Parathyroid adenoma (tissue), 2 donors: ENCODE results near the gene THAP2.

ENCODE experiments used
- H2AFZ ChIP-seq: fragments of 300-600 bp; sonication (generic); one replicate; pipeline ENCODE4 v1.7.0; 2017; ENCODE audit warnings: antibody characterized with exemption, mild to moderate bottlenecking
- H3K27ac ChIP-seq: fragments of 300-600 bp; sonication (generic); one replicate; pipeline ENCODE4 v1.7.0; 2017
- H3K27me3 ChIP-seq: fragments of 300-600 bp; sonication (generic); one replicate; pipeline ENCODE4 v1.7.0; 2017; ENCODE audit warnings: low read length; ENCODE audit not compliant: control insufficient read depth, insufficient read depth
- H3K36me3 ChIP-seq: fragments of 300-600 bp; sonication (generic); one replicate; pipeline ENCODE4 v1.7.0; 2017; ENCODE audit warnings: low read length; ENCODE audit not compliant: control insufficient read depth, insufficient read depth
- H3K4me1 ChIP-seq: fragments of 300-600 bp; sonication (generic); one replicate; pipeline ENCODE4 v1.7.0; 2017; ENCODE audit warnings: control low read depth
- H3K4me2 ChIP-seq: fragments of 300-600 bp; sonication (generic); one replicate; pipeline ENCODE4 v1.7.0; 2017; ENCODE audit warnings: low read length
- H3K4me3 ChIP-seq: fragments of 300-600 bp; sonication (generic); one replicate; pipeline ENCODE4 v1.7.0; 2017; ENCODE audit warnings: low read depth, low read length
- H3K79me2 ChIP-seq: fragments of 300-600 bp; sonication (generic); one replicate; pipeline ENCODE4 v1.7.0; 2017; ENCODE audit warnings: control low read depth
- H3K9ac ChIP-seq: fragments of 300-600 bp; sonication (generic); one replicate; pipeline ENCODE4 v1.7.0; 2017; ENCODE audit warnings: mild to moderate bottlenecking
- H3K9me3 ChIP-seq: fragments of 300-600 bp; sonication (generic); one replicate; pipeline ENCODE4 v1.7.0; 2017; ENCODE audit warnings: low read length; ENCODE audit not compliant: control insufficient read depth
- CTCF ChIP-seq: fragments of 300-600 bp; sonication (generic); IDR thresholded peaks from one replicate; pipeline ENCODE4 v1.7.0; 2017; ENCODE audit warnings: antibody characterized with exemption, mild to moderate bottlenecking
- donor health status: primary hyperparathyroidism.

The THAP2 gene

GRCh38 chr12:71626768-71627167 is 37.3 kb upstream of the THAP2 start:
- Histone ChIP-seq H3K27ac (no peak overlapping the region), H3K9me3 (no peaks in the 10 kb centered on the region), H3K9ac (no peak overlapping the region), H3K4me1 (no peaks in the 10 kb centered on the region), H3K27me3 (no peaks in the 10 kb centered on the region), H3K36me3 (no peaks in the 10 kb centered on the region), H2AFZ (no peak overlapping the region), H3K4me2 (no peak overlapping the region), H3K4me3 (no peak overlapping the region), H3K79me2 (no peaks in the 10 kb centered on the region)
- TF ChIP-seq CTCF = no peak

- Histone ChIP-seq H3K4me3 (no peak overlapping the region), H3K4me2 (no peak overlapping the region), H3K9me3 (no peaks in the 10 kb centered on the region), H2AFZ (no peak overlapping the region), H3K27ac (no peak overlapping the region), H3K36me3 (no peaks in the 10 kb centered on the region), H3K9ac (no peak overlapping the region), H3K27me3 (no peaks in the 10 kb centered on the region), H3K4me1 (no peaks in the 10 kb centered on the region), H3K79me2 (no peaks in the 10 kb centered on the region)
- no peak for TF ChIP-seq CTCF
These were observed 36.6 kb upstream of the THAP2 start for GRCh38 chr12:71627438-71628002.

GRCh38 chr12:71636704-71637115 is 27.4 kb upstream of the THAP2 start:
- Histone ChIP-seq H3K79me2 (no peaks in the 10 kb centered on the region), H3K4me1 (no peaks in the 10 kb centered on the region), H3K4me2 (no peak overlapping the region), H3K27ac (no peak overlapping the region), H3K36me3 (no peaks in the 10 kb centered on the region), H3K9me3 (no peaks in the 10 kb centered on the region), H3K27me3 (no peaks in the 10 kb centered on the region), H3K9ac (no peak overlapping the region), H2AFZ (no peak overlapping the region), H3K4me3 (no peak overlapping the region)
- TF ChIP-seq CTCF = peak; percentile 74

GRCh38 chr12:71638499-71638898 is 25.6 kb upstream of the THAP2 start:
- Histone ChIP-seq H3K4me3 (no peak overlapping the region), H3K27me3 (no peaks in the 10 kb centered on the region), H3K36me3 (no peaks in the 10 kb centered on the region), H3K79me2 (no peaks in the 10 kb centered on the region), H3K4me1 (no peaks in the 10 kb centered on the region), H3K4me2 (no peak overlapping the region), H3K27ac (no peak overlapping the region), H3K9ac (no peak overlapping the region), H3K9me3 (no peaks in the 10 kb centered on the region), H2AFZ (no peak overlapping the region)
- no peak for TF ChIP-seq CTCF

DNA sequence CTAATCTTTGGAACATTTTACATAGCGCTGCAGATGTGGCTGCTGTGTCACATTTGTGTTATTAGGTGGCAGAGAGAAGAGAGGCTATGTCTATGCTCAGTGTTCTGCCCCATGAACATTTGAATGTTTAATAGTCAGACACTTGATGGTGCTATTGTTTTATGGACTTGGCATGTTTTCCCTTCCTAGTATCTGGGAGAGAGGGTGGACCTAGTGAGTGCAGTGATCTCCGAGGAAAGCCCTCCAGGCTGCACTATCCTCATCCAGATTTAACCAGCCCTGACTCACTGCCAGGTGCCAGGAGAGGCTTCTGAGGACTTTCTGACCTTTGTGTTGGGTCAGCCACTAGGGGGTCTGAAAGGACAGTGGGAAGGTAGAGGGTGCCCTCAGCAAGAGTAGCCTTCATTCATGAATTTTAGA is 24.8 kb upstream of the THAP2 start:
- H2AFZ ChIP-seq = no peak overlapping the region
- H3K4me2 ChIP-seq = no peak overlapping the region
- H3K27ac ChIP-seq = no peak overlapping the region
- H3K9me3 ChIP-seq = no peaks in the 10 kb centered on the region
- no peak for TF ChIP-seq CTCF
- no peaks in the 10 kb centered on the region for H3K79me2 ChIP-seq
- no peaks in the 10 kb centered on the region for H3K36me3 ChIP-seq
- H3K27me3 ChIP-seq = no peaks in the 10 kb centered on the region
- H3K4me3 ChIP-seq = no peak overlapping the region
- H3K9ac ChIP-seq = no peak overlapping the region
- no peaks in the 10 kb centered on the region for H3K4me1 ChIP-seq
